Measurements from ENCODE around the gene TBL2. TPM values are rescaled to one million over a fixed set of nuclear protein-coding genes. Genes with fewer than 3 reads are reported as not detected.
"Not testable (repeated sequence)": the region's sequence is repeated elsewhere in the genome, so short reads cannot be mapped to it uniquely, and the experiment has no call there.

Gene TBL2
- total RNA-seq, 1 donor from 2014 or later, result 52.9 TPM

DNA sequence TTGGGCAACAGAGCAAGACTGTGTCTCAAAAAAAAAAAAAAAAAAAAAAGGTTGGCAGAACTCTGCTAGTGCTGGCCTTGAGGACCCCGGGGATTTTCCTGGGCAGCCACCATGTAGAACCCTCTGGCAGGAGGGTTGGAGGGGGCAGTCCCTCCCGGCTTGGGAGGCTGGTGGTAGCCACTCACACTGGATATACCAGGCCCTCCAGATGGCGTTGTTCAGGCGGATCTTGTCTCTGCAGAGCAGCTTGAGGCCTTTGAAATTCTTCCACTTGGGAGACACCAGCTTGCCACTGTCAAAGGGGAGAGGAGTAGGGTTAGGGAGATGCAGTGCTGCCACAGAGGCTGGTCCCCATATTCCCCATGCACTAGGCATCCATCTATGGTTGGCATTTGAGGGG is 37.5 kb upstream of the TBL2 start:
- H3K36me3 ChIP-seq, result no peaks in the 10 kb centered on the region
- no peaks in the 10 kb centered on the region for H3K4me1 ChIP-seq
- TF ChIP-seq, protein P1, sequence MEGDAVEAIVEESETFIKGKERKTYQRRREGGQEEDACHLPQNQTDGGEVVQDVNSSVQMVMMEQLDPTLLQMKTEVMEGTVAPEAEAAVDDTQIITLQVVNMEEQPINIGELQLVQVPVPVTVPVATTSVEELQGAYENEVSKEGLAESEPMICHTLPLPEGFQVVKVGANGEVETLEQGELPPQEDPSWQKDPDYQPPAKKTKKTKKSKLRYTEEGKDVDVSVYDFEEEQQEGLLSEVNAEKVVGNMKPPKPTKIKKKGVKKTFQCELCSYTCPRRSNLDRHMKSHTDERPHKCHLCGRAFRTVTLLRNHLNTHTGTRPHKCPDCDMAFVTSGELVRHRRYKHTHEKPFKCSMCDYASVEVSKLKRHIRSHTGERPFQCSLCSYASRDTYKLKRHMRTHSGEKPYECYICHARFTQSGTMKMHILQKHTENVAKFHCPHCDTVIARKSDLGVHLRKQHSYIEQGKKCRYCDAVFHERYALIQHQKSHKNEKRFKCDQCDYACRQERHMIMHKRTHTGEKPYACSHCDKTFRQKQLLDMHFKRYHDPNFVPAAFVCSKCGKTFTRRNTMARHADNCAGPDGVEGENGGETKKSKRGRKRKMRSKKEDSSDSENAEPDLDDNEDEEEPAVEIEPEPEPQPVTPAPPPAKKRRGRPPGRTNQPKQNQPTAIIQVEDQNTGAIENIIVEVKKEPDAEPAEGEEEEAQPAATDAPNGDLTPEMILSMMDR (IDR thresholded peaks at IDR 0.05), result no peak
- no peak overlapping the region for H3K4me3 ChIP-seq
- DNase-seq (ENCODE audit: low spot score in 2 of 2), result no peak
- no peaks in the 10 kb centered on the region for H3K27me3 ChIP-seq
- intact Hi-C loops (cut with DNase I), result no loop called here
- no peak overlapping the region for H3K27ac ChIP-seq
- H3K9me3 ChIP-seq, result no peaks in the 10 kb centered on the region

DNA sequence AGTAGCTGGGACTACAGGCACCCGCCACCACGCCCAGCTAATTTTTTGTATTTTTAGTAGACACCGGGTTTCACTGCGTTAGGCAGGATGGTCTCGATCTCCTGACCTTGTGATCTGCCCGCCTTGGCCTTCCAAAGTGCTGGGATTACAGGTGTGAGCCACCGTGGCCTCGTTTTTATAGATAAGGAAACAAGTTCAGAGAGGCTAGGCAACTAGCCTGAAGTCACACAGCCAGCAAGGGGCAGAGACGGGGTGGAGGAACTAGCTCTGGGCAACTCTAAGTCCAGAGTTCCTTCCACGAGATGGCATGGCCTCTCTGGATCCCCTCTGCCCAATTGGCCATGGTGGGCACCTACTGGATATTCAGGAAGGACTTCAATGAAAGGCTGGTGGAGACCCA is 36.6 kb upstream of the TBL2 start:
- H3K27me3 ChIP-seq; H3K9me3 ChIP-seq; intact Hi-C loops (cut with DNase I); H3K4me3 ChIP-seq; H3K27ac ChIP-seq; H3K36me3 ChIP-seq; DNase-seq (ENCODE audit: low spot score in 2 of 2); H3K4me1 ChIP-seq: not testable (repeated sequence)

DNA sequence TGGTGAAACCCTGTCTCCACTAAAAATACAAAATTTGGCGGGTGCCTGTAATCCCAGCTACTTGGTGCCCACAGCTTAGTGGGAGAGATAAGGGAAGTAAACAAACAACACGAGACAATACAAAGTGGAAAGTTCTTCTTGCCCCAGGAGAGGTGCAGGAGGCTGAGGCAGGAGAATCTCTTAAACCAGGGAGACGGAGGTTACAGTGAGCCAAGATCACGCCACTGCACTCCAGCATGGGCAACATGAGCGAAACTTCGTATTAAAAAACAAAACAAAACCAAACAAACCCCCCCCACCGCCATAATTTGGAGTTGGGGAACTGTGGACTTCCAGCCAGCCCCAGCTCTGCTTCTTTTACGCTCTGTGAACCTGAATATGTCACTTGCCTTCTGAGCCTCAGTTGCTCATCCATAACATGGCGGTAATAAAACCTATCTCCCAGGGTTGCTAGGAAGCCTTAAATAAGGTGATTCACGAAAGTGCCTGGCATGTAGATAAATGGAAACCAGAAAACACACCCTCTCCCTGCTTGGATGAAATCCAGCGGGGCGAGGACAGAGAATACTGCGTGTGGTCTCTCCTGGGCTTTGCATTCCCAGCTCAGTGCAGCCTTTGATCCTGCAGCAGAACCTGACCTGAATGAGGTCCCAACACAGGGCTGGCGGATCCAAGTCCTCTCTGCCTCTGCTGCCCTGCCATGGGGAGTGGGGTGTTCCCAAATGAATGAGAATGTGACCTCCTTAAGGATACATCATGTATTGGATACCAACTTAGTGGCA is 35.8 kb upstream of the TBL2 start:
- Histone ChIP-seq H3K27me3 (no peaks in the 10 kb centered on the region), H3K36me3 (no peaks in the 10 kb centered on the region), H3K27ac (no peak overlapping the region), H3K4me3 (no peak overlapping the region), H3K4me1 (no peaks in the 10 kb centered on the region), H3K9me3 (no peaks in the 10 kb centered on the region)
- intact Hi-C loops (cut with DNase I), result no loop called here
- no peak for DNase-seq (ENCODE audit: low spot score in 2 of 2)
- TF ChIP-seq, protein P1 (IDR thresholded peaks at IDR 0.05), result no peak

DNA sequence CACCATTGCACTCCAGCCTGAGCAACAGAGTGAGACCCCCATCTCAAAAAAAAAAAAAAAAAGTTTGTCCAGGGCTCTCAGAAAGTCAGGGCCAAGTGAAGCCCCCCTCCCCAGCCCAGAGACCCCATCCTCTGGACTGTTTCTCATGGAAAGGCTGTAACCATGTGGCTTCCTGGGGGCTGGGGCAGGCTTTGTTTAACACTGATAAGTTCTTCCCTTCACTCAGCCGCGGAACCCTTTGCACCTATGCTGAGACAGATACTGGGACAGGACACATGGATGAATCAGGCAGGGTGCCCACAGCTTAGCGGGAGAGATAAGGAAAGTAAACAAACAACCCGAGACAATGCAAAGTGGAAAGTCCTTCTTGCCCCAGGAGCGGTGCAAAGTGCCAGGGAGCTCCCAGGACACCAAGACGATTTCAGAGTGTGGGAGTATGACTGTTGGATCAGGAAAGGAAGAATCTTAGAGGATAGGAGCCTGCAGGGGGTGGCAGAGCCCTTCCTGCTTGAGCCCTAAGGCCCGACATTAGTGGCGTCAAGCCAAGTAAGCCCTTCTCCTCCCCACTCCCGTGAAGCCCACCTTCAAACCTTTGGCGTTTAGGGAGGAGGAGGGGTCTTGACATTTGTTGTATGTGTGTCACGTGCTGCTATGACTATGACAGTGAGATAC is 34.4 kb upstream of the TBL2 start:
- no peak overlapping the region for H3K4me3 ChIP-seq
- TF ChIP-seq, protein P1 (IDR thresholded peaks at IDR 0.05), result no peak
- no peaks in the 10 kb centered on the region for H3K36me3 ChIP-seq

DNA sequence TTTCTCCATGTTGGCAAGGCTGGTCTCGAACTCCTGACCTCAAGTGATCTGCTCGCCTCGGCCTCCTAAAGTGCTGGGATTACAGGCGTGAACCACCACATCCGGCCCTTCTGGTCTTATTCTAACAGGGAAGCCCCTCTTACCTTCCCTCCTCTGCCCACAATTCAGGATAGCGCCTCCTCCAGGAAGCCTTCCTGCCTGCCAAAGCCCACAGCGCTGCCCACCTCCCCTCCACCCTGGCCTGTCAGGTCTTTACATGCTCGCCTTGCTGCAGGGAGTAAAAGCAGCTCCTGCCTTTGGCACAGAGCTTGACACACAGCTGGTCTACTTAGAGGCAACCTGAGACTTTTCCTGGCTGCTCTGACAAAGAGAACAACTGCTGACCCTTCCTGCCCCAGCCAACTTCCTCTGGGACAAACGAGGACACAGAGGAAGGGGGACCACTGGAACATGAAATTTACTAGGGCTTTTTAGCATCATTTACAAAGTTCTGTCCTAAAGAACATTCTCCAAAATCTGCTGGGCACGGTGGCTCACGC is 32.7 kb upstream of the TBL2 start:
- intact Hi-C loops (cut with DNase I), result no loop called here
- Histone ChIP-seq H3K27ac (no peak overlapping the region), H3K9me3 (no peaks in the 10 kb centered on the region), H3K4me3 (no peak overlapping the region), H3K27me3 (no peaks in the 10 kb centered on the region), H3K36me3 (no peaks in the 10 kb centered on the region), H3K4me1 (no peaks in the 10 kb centered on the region)
- TF ChIP-seq, protein P1 (IDR thresholded peaks at IDR 0.05), result no peak
- DNase-seq (ENCODE audit: low spot score in 2 of 2), result no peak

More for the DNA sequence above, 34.4 kb upstream of the TBL2 start:
- DNase-seq (ENCODE audit: low spot score in 2 of 2), result no peak
- H3K27ac ChIP-seq, result no peak overlapping the region
- intact Hi-C loops (cut with DNase I), result no loop called here
- H3K27me3 ChIP-seq, result no peaks in the 10 kb centered on the region
- H3K4me1 ChIP-seq, result no peaks in the 10 kb centered on the region
- no peaks in the 10 kb centered on the region for H3K9me3 ChIP-seq

DNA sequence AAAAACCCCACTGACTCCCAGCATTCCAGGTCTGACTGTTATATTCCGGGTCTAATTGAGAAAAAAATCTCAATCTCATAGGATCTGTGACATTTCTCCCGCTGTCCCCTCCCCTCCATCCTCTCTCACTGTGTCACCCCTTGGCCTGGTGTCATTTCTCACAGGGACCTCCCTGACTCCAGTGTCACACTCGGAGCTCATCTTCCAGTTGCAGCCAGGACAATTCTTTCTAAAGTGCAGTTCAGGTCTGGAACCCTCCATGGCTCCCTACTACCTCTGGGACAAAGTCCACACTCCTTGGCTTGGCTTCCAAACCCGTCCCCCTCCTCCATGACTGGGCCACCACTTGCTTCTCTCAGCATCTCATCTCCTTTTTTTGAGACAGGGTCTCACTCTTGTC is 31.7 kb upstream of the TBL2 start:
- Histone ChIP-seq H3K9me3 (no peaks in the 10 kb centered on the region), H3K36me3 (no peaks in the 10 kb centered on the region), H3K27me3 (no peaks in the 10 kb centered on the region), H3K4me1 (no peaks in the 10 kb centered on the region), H3K27ac (no peak overlapping the region), H3K4me3 (no peak overlapping the region)
- no peak for DNase-seq (ENCODE audit: low spot score in 2 of 2)
- intact Hi-C loops (cut with DNase I), result no loop called here
- TF ChIP-seq, protein P1 (IDR thresholded peaks at IDR 0.05), result no peak

DNA sequence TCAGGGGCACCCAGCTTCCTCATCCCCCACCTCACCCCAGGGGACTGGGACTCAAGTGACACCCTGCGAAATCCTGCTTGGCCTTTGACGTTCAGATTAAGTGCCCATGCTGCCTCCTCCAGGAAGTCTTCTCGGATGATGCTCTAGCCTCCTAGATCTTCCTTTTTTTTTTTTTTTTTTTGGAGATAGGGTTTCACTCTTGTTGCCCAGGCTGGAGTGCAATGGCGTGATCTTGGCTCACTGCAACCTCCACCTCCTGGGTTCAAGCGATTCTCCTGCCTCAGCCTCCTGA is 29.3 kb upstream of the TBL2 start:
- H3K36me3 ChIP-seq; H3K27me3 ChIP-seq; DNase-seq (ENCODE audit: low spot score in 2 of 2); H3K27ac ChIP-seq; H3K4me1 ChIP-seq; H3K9me3 ChIP-seq; H3K4me3 ChIP-seq: not testable (repeated sequence)
- intact Hi-C loops (cut with DNase I), result loop anchor here (1.0 kb wide), 2 partner anchors 60 to 118 kb away; partner anchors contain the start of gene VPS37D

Data from ascending aorta (tissue), 2 donors.